HG02759 (cell line): ENCODE data around the gene EFNA4.

Experiments
- ATAC-seq: cut with Tn5 transposase; IDR thresholded peaks from one replicate; pipeline ENCODE4 v1.9.1; 2021; ENCODE audit warnings: mild to moderate bottlenecking, moderate library complexity; ENCODE audit not compliant: unreplicated experiment

EFNA4 gene, protein sequence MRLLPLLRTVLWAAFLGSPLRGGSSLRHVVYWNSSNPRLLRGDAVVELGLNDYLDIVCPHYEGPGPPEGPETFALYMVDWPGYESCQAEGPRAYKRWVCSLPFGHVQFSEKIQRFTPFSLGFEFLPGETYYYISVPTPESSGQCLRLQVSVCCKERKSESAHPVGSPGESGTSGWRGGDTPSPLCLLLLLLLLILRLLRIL

DNA sequence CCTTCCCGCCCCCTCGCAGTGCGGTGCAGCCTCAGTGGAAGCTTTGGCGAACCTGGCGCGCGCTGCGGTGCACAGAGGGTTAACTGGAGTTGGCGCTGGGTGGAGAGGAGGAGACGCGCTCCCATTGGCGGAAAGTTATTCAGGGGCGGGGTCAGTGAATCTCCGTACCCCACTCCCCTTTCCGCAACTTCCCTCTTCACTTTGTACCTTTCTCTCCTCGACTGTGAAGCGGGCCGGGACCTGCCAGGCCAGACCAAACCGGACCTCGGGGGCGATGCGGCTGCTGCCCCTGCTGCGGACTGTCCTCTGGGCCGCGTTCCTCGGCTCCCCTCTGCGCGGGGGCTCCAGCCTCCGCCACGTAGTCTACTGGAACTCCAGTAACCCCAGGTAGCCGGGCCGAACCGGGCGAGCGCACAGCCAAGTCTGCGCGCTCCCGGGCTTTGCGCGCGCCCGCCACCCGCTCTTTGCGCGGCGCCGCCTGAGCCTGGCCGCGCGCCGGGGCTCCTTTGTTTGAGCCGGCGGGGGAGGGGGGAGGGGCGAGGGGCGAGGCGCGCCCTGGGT lies at the start of gene EFNA4:
Gene EFNA4 (plus strand): TSS at position 191 of the 561 bp plus-strand sequence. CDS start 84 bp downstream, at position 275.
- peak; percentile 65 for ATAC-seq

- ATAC-seq, result no peak
Observed at GRCh38 chr1:155014709-155015508, 48.6 kb upstream of the EFNA4 start.

- ATAC-seq, result no peak
Observed at GRCh38 chr1:155015527-155016230, 47.9 kb upstream of the EFNA4 start.

DNA sequence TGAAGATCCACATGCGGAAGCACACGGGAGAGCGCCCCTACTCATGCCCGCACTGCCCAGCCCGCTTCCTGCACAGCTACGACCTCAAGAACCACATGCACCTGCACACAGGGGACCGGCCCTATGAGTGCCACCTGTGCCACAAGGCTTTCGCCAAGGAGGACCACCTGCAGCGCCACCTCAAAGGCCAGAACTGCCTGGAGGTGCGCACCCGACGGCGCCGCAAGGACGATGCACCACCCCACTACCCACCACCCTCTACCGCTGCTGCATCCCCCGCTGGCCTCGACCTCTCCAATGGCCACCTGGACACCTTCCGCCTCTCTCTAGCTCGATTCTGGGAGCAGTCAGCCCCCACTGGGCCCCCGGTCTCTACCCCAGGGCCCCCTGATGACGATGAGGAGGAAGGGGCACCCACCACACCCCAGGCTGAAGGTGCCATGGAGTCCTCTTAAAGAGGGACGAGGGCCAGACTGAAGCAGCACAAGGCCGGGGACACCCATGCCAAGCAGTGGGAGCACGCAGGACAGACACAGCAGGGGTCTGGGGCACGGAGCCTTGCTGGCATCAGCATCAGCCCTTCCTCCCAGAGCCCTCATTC lies 47.2 kb upstream of the EFNA4 start:
- ATAC-seq, result no peak

DNA sequence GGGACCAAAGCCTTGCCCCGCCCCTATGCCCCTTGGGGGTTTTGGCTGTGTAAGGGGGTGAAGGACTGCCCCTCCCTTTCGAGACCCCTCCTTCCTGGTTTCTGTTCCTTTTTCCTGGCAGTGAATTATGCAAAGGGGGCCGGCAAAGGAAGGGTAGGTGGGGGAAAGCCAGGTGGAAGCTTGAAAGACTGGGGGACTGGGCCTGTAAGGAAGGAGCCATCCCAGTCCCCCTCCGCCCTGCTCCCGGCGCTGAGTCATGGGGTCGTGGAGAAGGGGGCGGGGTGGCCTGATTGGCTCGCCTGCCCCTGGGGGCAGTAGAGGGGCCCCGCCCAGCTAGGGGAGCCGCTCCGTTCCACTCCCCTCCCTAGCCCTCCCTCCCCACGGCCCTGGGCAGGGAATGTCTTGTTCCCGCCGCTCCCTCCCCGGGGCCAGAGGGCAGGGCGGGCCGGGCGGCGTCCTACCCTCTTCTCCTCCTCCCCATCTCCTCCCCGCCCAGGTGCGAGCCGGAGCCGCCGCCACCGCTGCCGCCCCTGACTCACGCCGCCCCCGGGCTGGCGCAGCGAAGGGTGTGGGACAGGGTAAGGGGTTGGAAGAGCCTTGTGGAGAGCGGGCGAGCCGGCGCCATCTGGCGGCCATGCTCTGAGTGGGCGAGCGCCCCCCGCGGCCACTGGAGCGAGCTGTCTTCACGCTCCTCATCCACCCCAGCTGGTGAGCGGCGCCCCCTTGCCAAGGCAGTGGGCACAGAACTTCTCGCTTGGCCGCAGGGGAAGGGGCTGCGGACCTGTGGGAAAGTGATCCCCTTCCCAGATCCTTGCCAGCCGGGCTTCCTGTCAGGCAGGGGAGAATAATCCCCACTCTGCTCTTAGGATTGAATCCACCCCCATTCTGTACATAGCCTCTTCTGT lies 46.2 kb upstream of the EFNA4 start:
- ATAC-seq, result peak; percentile 80

DNA sequence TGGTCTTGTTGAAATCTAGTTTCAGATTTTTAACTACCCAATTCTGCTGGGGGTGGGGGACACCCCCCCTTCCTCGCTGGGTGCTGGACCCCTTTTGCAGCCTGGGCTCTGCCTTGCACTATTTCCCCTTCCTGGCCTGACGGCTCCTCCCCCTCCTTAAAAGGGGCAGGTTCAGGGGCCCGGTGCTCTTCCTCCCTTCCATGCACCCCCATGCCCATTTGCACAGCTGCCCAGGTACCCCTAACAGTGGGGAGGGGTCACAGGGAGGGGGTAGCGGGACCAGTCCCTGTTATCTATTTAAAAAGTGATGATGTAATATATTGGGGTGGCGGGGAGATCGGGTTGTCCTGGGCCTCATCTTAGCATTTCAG lies 45.6 kb upstream of the EFNA4 start:
- peak; percentile 16 for ATAC-seq

- no peak for ATAC-seq
Observed at GRCh38 chr1:155018617-155019348, 44.8 kb upstream of the EFNA4 start.

DNA sequence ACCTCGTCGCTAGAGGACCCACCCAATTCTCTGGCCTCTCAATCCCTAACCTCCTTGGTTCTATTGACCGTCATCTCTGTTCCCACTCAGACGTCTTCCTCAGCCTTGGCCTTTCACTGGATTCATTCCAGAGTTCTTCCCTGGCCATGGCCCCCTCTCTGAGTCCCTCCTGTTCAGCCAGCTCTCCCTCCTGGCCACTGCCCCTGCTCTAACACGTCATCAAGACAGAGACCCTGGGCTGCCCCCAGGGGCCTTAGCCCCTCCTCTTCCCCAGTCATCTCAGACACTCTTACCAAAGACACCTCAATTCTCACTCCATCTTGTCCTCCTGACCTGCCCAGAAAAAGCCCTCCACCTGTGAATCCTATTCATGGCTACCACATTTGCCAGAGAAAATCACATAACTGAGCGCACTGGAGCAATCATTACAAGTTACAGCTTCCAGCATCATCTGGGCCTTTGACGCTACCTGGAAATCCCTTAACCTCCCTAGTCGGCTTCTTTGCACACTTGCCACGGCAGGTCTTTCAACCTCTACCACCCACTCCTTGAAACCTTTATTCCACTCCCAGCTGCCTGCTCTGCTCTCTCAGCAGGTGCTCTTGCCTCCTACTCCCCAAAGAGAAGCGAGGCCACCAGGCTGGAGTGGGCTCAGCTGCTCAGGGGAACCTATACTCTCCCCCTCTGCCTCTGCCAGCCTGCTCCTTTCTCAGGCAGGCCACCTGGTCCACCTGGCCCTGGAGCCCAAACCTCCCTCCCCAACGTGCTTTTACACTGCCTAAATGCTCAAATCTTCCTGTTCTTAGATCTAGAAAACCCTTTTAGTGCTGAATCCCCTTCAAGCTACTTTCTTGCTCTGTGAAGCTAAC lies 43.9 kb upstream of the EFNA4 start:
- no peak for ATAC-seq

DNA sequence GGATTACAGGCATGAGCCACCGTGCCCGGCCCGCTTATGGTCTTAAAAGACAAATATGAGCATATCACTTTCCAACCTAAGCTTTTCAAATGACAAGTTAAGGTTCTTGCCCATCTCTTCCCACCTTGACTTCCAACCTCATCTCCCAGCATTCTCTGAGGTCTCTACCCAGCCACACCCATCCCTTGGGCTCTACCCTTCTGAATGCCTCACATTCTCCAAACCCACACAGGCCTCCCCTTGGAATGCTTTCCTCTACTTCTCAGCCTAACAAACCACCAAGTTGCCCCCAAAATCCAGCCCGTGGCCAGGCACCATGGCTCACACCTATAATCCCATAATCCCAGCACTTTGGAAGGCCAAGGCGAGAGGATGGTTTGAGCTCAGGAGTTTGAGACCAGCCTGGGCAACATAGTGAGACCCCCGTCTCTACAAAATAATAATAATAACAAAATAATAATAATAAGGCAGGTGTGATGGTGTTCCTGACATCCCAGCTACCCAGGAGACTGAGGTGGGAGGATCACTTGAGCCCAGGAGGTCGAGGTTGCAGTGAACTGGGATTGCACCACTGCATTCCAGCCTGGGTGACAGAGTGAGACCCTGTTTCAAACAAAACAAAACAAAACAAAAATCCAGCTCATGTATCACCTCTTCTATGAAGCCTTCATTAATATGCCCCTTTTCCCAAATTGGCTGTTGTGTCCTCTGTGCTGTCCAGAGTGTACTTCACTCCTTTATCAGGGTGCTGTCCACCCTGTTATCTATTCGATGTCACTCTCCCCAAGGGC lies 41.2 kb upstream of the EFNA4 start:
- no peak for ATAC-seq

- no peak for ATAC-seq
Observed at GRCh38 chr1:155022927-155023236, 40.7 kb upstream of the EFNA4 start.

DNA sequence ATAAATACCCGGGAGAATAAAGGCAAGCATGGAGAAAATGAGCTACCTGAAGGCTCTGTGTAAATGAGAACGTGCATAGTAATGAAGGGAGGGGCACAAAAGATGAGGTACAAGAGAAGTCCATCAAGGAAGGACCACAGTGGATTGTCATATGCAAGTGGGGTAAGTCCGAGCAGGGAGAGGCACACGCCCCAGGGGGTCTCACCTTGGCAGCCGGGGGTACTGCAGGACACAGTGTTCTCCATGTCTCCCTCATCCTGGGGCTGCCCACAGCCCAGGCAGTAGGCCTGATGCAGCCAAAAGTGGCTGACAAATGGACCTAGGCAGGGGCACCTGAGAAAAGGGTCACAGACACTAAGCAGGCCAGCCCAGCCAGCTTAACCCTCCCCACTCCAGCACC lies 39.9 kb upstream of the EFNA4 start:
- ATAC-seq, result no peak

- no peak for ATAC-seq
Observed at GRCh38 chr1:155024315-155024714, 39.2 kb upstream of the EFNA4 start.

- no peak for ATAC-seq
Observed at GRCh38 chr1:155026154-155026553, 37.4 kb upstream of the EFNA4 start.

- ATAC-seq, result no peak
Observed at GRCh38 chr1:155026588-155026987, 37.0 kb upstream of the EFNA4 start.

DNA sequence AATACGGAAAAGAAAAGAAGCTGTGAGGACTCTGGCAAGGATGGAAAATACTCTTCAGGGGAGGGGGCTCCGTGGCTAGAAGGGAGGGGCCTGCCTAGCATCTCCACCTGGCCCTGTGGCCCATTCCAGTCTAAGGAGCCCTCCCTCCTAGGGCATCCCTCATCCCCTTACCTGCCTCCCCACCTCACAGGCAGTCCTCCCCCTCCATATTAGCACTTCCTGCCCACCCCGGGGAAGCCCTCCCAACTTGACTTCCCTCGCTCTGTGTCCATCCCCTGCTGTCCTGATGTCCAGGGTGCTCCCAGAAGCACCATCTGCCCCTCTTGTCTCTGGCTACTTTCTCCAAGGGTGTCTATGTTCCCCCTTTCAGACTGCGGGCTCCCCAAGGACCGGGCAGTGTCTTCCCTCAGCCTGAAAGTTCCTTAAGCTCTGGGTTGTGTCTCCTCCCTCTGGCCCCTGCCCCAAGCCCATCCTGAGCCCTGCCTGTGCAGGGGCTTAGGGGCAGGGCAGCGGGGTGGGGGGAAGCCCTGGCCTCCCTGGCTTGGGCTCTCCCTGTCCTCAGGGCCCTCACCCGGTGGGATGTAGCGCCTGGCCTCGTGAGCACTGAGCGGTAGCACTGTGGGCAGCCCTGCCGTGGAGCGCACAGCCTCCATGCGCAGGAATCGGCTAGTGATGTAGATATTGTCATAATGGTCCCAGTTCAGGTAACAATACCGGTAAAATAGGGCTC lies 33.9 kb upstream of the EFNA4 start:
- ATAC-seq, result no peak

DNA sequence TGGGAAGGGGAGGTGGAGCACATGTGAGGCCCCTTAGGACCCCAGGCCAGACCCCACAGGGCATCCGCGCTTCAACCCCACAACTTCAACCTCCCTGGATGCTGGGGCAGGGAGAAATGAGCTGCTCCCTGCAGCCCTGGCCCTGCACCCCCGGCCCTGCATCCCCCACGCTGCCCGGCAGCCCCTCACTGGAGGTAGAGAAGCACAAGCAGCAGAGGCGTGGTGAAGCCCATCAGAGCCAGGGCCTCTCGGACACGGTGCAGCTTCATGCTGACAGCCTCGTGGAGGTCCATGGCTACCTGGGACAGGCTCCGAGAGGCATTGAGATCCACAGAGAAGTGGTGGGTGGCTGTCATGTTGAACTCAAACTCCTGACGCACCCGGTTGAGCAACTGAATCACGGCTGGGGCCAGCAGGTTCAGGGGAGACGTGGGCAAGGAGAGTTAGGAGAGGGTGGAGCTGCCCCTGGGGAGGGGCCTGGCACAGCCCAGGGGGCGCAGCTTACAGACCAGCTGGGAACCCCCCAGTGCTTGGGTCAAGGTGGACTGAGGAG lies 33.2 kb upstream of the EFNA4 start:
- no peak for ATAC-seq

DNA sequence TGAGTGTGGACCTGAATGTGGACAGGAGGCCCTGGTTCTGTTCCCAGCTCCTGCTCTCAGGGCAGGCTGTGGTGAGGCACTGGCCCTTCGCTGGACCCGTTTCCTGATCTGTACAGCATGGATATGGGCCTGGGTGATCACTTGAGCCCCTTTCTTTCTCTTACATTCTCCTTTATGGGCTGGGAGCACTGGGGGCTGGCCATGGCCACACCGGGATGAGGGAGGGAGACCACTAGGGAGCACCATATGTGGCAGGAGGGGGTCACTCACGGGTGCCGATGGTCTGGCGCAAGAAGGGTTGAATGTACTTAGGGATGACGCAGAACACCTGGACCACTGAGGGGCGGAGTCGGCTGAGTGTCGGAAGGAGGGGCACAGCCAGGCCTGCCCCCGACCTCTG lies 32.6 kb upstream of the EFNA4 start:
- no peak for ATAC-seq
